Stimulated activated CD8-positive, alpha-beta memory T cell treated with anti-CD3 and anti-CD28 coated beads, Interleukin-15, amount 100 ng/mL, for 1 hour (primary cell): ENCODE results near the gene RBM8A.
"Not testable (repeated sequence)": the region's sequence is repeated elsewhere in the genome, so short reads cannot be mapped to it uniquely, and the experiment has no call there.

Experiments used
- DNase-seq: peaks from one replicate; pipeline ENCODE4 v3.0.0-alpha.2; 2020; ENCODE audit warnings: low read depth

The RBM8A gene

GRCh38 chr1:145956361-145956760 lies 29.1 kb upstream of the RBM8A start:
- DNase-seq: no peak

GRCh38 chr1:145955436-145955835 lies 28.2 kb upstream of the RBM8A start:
- DNase-seq: no peak

- no peak for DNase-seq
Measured at GRCh38 chr1:145953861-145954260, 26.6 kb upstream of the RBM8A start.

DNA sequence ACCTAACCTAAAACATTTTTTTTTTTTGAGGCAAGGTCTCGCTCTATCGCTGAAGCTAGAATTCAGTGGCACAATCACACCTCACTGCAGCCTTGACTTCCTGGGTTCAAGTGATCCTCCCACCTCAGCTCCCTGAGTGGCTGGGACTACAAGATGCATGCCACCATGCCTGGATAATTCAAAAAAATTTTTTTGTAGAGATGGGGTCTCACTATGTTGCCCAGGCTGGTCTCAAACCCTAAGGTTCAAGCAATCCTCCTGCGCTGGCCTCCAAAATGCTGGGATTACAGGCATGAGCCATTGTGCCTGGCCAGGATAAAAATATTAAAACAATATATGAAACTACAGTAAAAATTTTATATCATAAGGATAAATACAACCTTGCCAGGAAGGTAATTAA lies 25.6 kb upstream of the RBM8A start:
- DNase-seq: no peak

DNA sequence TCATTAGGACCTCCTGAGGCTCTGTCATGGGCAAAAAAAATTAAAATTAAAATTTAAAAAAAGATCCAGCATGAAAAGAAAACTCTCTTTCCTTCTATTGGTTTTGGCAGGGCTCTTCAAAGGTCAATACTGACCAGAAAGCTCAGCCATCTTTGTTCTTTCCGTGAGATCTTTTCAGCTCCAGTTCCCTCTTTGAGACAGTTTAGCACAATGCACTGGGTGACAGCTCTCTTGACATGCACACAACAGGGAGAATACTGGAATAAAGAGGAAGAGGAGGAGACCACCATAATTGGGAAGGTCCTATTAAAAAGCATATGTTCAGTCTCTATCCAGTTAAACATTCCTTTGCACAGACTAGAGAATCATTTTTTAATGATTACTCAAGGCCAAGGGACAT lies 24.2 kb upstream of the RBM8A start:
- DNase-seq: no peak

GRCh38 chr1:145949219-145949618 lies 21.9 kb upstream of the RBM8A start:
- no peak for DNase-seq

DNA sequence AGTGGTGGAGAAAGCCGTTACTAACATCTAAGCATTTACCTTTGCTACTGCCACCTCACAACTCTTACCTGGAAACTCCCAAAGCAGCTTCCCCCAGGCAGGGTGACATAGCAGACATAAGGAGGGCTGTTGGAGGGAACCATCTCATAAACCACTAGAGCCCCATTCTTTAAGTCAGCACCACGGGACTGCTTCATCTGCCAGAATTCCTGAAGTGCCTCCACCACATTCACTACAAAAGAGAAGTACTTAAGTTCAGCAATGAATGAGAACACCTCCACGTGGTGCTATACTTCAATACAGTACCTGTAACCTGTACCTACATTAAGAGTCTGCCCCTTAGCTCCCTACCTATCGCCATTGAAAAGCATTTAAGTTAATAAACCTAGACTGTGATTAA lies 20.3 kb upstream of the RBM8A start:
- DNase-seq: no peak

DNA sequence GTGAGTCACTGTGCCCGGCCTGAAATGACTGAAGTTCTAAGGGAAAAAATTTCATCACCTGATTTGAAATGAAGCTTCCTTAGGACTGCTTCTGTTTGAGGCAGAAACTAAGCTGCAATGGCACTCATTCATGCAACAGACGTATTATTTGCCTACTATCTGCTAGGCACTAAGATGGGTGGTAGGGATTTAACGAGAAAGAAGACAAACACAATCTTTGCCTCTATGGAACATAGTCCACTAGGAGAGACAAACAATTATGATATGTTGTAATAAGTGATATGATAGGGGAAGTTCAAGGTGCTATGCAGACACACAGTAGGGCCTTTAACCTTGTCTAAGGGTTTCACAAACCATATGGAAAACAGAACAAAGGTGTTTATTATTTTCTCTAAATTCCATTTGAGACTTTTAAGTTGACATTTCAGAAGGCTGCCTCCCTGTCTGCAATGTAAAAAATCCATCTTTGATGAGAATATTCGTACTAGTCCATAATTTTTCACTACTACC lies 19.2 kb upstream of the RBM8A start:
- DNase-seq: no peak

- DNase-seq: no peak
Measured at GRCh38 chr1:145944532-145944931, 17.2 kb upstream of the RBM8A start.

DNA sequence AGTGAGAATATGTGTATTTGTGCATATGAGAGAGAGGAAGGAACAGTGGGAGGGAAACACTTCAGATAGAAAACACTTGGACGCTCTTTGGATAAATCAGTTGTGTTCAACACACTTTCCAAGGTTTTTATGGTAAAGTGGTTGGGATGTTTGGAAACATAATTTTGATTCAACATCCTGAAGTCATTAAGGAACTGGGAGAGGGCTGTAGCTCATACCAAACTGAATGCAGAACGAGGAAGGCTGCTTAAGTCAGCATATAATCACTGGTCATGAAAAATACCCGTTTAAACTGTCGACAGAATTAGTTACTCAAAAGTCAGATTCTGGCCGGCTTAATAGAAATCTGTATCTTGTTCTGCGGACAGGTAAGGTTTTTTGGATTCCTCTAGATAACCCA lies 15.6 kb upstream of the RBM8A start:
- no peak for DNase-seq

- DNase-seq: no peak
Measured at GRCh38 chr1:145942405-145942804, 15.1 kb upstream of the RBM8A start.

DNA sequence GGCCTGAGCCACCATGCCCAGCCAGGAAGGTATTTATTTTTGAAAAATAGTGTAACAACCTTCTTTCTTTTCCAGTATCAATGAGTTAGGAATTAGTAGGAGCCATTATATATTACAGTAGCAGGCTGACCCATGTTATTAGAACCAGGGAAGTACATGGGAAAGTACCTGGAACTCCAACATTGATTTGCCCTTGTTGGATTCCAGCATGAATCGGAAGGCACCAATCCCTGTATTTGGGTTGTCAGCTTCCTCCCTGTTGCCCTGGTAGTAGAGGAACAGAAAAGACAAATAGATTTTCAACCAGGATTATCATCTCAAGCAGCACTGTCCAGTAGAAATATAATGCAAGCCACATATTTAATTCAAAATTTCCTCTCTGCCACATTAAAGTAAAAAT lies 10.2 kb upstream of the RBM8A start:
- DNase-seq: no peak

DNA sequence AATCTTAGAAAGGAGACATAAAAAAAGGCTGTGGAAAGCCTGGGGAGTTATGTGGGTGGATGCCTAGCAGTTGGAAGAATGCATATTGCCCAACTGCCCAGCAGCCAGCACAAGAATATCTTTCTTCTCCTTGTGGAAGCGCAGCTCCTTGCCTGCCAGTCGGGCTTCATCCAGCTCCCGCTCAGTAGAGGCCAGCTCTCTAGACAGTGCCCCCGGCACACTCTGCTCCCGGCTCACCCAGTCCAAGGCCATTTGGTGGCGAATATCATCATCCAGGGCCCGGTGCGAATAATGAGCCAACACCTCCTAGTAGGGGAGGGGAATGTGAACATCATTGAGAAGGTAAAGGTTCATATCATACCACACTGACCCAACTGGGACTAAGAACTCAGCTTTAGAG lies 9.0 kb upstream of the RBM8A start:
- no peak for DNase-seq

DNA sequence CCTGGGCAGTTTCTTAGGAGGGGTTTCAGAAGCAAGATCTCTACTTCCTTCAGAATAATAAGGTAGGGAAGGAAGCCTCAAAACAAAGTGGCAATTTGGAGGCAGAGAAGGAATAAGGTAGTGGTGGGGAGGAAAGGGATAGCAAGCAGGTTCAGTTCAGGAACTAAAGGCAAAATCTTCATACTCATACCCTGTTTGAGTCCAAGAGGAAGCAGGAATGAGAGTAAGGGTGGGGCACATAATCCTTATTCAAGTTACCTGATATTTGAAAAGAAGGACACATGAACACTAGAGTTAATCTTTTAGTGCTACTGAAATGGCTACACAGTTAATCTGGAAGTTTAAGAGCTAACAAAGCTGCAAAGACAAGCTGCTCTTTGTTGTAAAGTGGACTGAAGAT lies 8.4 kb upstream of the RBM8A start:
- no peak for DNase-seq

DNA sequence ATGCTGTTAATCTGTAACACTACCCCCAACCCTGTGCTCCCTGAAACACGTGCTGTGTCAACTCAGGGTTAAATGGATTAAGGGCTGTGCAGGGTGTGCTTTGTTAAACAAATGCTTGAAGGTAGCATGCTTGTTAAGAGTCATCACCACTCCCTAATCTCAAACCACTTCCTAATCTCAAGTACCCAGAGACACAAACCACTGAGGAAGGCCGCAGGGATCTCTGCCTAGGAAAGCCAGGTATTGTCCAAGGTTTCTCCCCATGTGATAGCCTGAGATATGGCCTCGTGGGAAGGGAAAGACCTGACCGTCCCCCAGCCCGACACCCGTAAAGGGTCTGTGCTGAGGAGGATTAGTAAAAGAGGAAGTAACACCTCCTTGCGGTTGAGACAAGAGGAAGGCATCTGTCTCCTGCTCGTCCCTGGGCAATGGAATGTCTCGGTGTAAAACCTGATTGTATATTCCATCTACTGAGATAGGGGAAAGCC lies 5.3 kb upstream of the RBM8A start:
- not testable (repeated sequence) for DNase-seq

DNA sequence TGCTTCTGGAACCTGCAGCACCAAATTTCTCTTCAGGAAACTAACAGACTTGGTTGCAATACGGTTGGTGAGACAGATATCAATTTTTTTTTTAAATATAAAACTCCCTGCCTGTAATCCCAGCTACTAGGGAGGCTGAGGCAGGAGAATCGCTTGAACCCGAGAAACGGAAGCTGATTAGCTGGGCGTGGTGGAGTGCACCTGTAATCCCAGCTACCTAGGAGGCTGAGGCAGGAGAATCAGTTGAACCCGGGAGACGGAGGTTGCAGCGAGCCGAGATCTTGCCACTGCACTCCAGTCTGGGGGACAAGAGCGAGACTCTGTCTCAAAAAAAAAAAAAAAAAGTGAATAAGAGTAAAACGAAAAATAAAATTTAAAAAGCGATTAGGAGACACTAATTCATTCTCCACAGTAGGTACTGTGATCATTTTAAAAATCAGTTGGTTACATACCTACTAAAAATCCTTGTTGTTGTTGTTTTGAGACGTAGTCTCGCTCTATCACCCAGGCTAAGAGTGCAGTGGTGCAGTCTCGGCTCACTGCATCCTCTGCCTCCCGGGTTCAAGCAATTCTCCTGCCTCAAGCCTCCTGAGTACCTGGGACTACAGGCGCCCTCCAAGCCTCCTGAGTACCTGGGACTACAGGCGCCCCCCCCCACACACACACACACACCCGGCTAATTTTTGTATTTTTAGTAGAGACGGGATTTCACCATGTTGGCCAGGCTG lies 796 bp upstream of the RBM8A start:
- DNase-seq: no peak

DNA sequence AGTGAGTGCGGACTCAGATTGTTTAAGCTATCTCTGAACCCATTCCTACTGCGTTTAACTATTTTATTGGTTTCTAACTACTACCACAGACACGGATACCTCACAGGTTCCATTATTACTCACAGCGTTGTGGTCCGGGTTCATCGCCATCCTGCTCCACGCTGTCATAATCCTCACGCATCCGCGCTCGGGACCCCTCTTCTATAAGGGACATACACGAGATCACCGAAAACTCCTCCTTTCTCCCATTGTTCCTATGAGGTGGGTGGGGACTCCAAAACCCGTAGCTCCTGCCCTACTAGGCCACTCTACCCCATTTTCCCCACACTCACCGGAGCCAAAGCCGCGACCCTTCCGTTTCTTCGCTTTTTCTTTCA lies 610 bp downstream of the RBM8A start:
- no peak for DNase-seq

DNA sequence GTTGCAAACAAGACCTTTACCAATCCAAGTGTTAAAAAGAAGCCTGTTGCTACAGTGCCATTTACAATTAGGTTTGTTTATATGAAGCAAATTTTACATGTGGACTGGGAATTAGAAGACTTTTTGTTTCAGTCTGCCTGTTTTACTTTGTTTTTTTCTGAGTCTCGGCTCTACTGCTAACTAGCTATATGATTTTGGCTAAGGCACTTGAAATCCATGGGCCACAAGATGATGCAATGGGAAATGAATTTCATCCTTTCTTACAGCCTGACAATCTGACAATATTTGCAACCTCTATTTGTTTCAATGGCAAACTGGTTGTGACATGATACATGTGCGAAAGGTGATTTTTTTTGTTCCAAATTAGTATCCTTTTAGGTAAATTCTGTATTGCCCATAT lies 5.0 kb downstream of the RBM8A start:
- DNase-seq: no peak

GRCh38 chr1:145920297-145920696 lies 7.0 kb downstream of the RBM8A start:
- DNase-seq: not testable (repeated sequence)

GRCh38 chr1:145918992-145919939 lies 8.0 kb downstream of the RBM8A start:
- DNase-seq: no peak

- peak; percentile 89 for DNase-seq
Measured at GRCh38 chr1:145918144-145918991, 8.9 kb downstream of the RBM8A start, which contains the start of gene PEX11B. TSS of gene PEX11B (minus strand) at chr1:145918717. CDS start at chr1:145918688, 29 bp downstream.

DNA sequence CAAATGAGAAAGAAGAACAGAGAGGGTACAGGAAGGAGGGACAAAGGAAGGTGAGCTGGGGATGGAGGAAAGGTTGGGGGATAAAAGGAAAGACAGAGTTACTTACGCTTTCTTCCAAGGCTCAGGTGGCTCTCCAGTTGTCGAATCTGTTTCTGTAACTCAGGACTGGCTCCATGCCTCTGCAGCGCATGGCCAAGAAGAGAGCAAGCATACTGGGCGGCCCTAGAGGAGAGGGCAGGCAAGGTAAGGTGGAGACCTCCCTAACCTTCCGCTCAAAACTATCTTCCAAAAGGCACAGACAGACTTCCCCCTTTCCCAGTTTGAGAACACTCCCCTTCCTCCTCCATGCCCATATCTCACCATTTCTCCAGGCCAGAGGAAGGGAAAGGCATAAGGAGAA lies 9.7 kb downstream of the RBM8A start:
- DNase-seq: no peak
